HG03457 (cell line): ENCODE results near the gene ADSS1.
"Not testable (repeated sequence)": the region's sequence is repeated elsewhere in the genome, so short reads cannot be mapped to it uniquely, and the experiment has no call there.

ENCODE experiments used
- ATAC-seq: cut with Tn5 transposase; IDR thresholded peaks from one replicate; pipeline ENCODE4 v1.9.1; 2021; ENCODE audit warnings: moderate number of reproducible peaks; ENCODE audit not compliant: unreplicated experiment

The ADSS1 gene

DNA sequence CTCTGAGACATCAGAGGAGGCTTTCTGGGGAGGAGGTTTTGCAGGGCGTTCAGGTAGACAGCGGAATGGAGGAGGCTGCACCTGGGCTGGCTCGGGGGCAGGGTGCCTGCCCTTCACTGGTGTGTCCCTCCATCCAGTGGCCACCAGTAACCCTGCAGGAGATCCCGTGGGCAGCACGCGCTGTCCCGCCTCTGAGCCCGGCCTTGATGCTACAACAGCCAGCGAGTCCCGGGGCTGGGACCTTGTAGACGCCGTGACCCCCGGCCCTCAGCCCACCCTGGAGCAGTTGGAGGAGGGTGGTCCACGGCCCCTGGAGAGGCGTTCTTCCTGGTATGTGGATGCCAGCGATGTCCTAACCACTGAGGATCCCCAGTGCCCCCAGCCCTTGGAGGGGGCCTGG lies 10.0 kb upstream of the ADSS1 start:
- ATAC-seq: no peak

DNA sequence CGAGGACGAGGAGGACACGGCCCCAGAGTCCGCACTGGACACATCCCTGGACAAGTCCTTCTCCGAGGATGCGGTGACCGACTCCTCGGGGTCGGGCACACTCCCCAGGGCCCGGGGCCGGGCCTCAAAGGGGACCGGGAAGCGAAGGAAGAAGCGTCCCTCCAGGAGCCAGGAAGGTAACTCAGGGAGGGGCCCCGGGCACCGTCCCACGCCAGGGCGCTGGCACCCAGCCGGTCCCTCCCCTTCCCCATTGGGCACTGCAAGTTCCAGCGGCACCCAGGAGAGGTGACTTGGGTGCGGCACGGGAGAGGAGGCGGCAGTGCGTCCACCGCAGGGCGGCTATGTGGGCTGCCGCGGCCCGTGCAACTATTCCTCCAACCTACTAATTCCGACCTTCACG lies 9.3 kb upstream of the ADSS1 start:
- ATAC-seq: no peak

- ATAC-seq: no peak
These were observed 8.6 kb upstream of the ADSS1 start for GRCh38 chr14:104715416-104715815.

DNA sequence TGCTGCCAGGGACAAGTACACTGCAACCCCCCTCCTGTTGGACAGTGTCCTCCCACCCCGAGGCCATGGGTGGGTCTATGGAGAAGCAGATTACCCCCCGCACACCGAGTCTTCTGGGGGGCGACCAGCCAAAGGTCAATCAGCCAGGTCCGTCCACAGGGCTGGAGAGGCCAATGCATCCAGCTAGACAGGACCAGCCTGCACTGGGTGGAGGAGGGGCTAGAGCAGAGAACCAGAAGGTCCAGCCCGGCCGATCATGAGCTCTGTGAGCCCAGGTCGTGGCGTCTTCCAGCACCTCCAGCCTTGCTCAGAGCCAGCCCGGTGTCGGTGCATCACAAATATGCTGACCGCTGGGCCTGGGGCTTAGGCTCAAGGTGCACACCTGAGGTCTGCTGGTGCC lies 8.2 kb upstream of the ADSS1 start:
- no peak for ATAC-seq

DNA sequence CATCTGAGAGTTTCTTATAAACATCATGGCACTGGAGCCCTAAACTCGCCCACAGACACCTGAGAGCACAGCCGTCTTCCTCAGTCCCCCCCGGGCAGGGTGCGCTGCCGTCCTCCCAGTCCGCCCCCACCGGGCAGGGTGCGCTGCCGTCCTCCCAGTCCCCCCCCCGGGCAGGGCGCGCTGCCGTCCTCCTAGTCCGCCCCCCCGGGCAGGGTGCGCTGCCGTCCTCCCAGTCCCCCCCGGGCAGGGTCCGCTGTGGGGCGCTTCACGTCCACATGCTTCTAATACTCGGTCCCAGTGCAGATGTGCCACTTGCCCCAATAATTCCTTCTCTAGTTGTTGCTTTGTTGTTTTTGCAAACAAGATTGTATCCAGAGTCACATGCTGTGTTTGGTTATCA lies 6.9 kb upstream of the ADSS1 start:
- no peak for ATAC-seq

DNA sequence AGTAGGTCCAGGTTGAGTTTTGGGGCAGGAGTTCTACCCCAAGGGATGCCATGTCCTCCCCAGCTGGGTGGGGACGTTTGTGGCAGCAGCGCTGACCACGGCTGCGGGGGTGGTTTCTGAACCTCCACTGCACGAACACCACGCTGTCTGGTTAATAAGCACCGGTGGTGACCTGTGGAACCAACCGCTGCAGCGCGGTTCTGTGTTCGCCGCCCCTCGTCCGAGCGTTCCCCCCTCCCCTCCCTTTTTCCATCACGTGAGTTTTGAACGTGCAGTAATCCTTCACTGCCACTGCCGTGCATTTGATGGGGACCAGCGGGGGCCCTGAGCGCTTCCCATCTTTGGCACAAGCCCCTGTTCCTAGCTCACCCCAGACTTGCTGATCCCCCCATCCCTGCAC lies 6.4 kb upstream of the ADSS1 start:
- ATAC-seq: no peak

GRCh38 chr14:104718147-104718546 lies 5.9 kb upstream of the ADSS1 start:
- no peak for ATAC-seq

DNA sequence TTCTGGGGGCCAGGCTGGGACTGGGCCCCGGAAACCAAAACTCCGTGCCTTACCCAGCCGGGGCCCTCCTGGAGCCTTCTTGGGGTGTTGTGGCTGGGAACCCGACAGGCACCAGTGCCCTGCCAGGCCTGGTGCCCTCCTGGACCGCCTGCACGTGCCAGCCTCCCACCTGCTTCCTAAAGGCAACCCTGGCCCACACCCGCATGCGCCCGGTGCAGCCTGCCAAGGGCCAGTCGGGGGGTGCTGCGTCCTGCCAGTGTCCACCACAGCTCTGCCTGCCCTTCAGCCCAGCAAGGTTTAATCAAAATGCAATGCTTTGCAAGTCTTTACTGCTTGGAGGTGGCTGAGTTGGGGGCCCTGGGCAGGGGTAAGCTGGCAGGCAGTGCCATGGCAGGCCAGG lies 5.2 kb upstream of the ADSS1 start:
- no peak for ATAC-seq

DNA sequence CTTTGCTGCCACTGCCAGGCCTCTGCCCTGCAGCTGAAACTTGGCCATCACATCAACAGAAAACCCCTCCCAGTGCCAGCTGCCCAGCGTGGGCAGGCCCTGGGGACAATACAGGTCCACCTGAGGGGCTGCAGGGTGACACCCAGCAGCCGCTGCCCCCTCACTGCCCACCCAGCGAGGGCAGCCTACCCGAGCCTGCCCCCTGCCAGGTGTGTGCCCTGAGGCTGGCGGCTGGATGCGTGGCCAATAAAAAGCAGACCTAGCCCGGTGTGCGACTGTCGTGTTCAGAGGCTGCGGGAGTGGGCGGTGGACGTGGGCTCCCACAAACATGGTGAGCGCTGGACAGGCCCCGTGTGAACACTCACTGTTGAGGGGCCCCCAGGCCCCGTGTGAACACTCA lies 4.7 kb upstream of the ADSS1 start:
- ATAC-seq: no peak

- no peak for ATAC-seq
These were observed 2.3 kb upstream of the ADSS1 start for GRCh38 chr14:104721505-104722431.

- no peak for ATAC-seq
These were observed 935 bp upstream of the ADSS1 start for GRCh38 chr14:104722938-104723650.

- no peak for ATAC-seq
These were observed 465 bp downstream of the ADSS1 start for GRCh38 chr14:104724407-104724980.

- ATAC-seq: no peak
These were observed 1.1 kb downstream of the ADSS1 start for GRCh38 chr14:104724981-104725771.

GRCh38 chr14:104725772-104726548 lies 1.9 kb downstream of the ADSS1 start:
- no peak for ATAC-seq

- ATAC-seq: no peak
These were observed 2.8 kb downstream of the ADSS1 start for GRCh38 chr14:104726600-104727451.

DNA sequence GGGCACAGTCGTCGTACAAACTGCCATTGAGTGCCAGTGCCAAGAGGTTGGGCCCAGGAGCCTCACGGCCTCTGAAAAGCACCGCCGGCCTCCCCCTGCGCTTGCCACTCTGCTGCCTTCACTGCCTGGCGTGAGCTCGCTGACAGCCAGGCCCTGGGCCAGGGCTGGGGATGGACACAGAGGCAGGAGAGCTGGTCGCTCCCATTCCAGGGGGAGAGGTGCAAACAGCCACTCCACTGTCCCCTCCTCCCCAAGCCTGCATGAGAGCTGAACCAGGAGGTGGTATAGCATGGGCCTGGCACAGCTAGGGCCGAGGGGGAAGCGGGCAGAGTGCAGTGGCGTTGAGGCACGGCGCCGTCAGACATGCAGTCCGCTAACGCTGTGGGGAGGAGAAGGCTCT lies 4.6 kb downstream of the ADSS1 start:
- no peak for ATAC-seq

DNA sequence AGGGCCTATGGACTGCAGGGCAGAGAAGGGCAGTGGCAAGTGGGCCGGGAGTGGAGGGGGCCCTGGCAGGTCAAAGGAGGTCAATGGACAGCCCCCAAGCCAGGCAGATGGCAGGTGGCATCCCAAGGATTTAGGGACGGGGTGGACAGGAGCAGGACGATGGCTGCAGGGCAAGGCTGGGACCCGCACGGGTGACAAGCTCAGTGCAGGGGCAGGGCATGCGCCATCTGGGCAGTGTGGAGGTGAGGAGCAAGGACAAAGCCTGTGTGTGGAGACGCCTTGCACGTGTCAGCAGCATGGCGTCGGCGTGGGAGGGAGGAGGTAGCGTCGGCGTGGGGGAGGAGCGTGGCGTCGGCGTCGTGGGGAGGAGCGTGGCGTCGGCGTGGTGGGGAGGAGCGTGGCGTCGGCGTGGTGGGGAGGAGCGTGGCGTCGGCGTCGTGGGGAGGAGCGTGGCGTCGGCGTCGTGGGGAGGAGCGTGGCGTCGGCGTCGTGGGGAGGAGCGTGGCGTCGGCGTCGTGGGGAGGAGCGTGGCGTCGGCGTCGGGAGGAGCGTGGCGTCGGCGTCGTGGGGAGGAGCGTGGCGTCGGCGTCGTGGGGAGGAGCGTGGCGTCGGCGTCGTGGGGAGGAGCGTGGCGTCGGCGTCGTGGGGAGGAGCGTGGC lies 5.3 kb downstream of the ADSS1 start:
- not testable (repeated sequence) for ATAC-seq

- no peak for ATAC-seq
These were observed 5.8 kb downstream of the ADSS1 start for GRCh38 chr14:104729835-104730181.

DNA sequence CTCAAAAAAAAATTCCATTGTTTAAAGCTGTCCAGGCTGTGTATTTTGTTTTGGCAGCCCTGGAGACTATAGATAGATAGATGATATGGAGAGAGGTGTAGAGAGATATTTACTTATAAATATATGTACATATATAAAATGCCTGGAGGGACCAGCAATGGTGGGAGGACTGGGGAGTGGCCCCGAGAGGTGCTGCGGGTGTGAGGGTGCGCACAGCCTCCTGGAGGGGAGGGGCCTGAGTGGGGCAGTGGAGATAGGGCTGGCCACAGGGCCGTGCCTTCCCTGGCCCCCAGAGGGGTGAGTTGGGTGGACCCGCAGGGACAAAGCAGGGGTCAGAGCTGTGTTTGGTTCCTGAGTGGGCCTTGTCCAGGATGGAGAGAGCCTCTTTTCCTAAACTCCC lies 6.5 kb downstream of the ADSS1 start:
- no peak for ATAC-seq
